ENCODE measurements around the gene UQCR11. TPM values are rescaled to one million over a fixed set of nuclear protein-coding genes. Genes with fewer than 3 reads are reported as not detected.

The UQCR11 gene
- total and polyA plus RNA-seq, 8 donors = 40.5 to 89.4 (median 73.7) TPM

GRCh38 chr19:1592755-1593500 is 12.3 kb downstream of the UQCR11 start, which contains the start of gene MBD3:
TSS of gene MBD3 (minus strand) at chr19:1592865. CDS start at chr19:1592631, 234 bp downstream.
- ATAC-seq (peak; percentile 90 to 96 (median 92)), FAIRE-seq (no peak), DNase-seq (peak; percentile 90 to 99 (median 95))
- Histone ChIP-seq H3K4me3 (peak within 1 kb of the TSS; percentile 62 to 85 (median 66)), H3K9me3 (no peaks in the 10 kb centered on the region), H3K36me3 (peaks cover 5 to 9% (median 9%) of the 10 kb centered on the region in 3 donors), H3K27me3 (no peaks in the 10 kb centered on the region), H3K4me1 (peaks cover 0 to 13% (median 0%) of the 10 kb centered on the region in 3 donors), H3K27ac (peak within 1 kb of the TSS; percentile 78 to 93 (median 88))
- WGBS, 2 donors = 1% methylated on average over 39 to 68 of the region's 68 CpGs
- intact Hi-C loops (cut with DNase I) = no loop called here
- peak in 1 of 4 donors; percentile 12 for TF ChIP-seq CTCF (IDR thresholded peaks at IDR 0.05)

- TF ChIP-seq CTCF (IDR thresholded peaks at IDR 0.05) = no peak
- peak overlapping the region; percentile 62 to 85 (median 66) for H3K4me3 ChIP-seq
- H3K27me3 ChIP-seq = no peaks in the 10 kb centered on the region
- intact Hi-C loops (cut with DNase I) = no loop called here
- peak overlapping the region; percentile 78 to 93 (median 88) for H3K27ac ChIP-seq
- FAIRE-seq (no peak), ATAC-seq (peak; percentile 79 to 88 (median 86)), DNase-seq (peak; percentile 81 to 96 (median 91))
- WGBS, 2 donors = 0% methylated on average over 34 to 94 of the region's 94 CpGs
- no peaks in the 10 kb centered on the region for H3K9me3 ChIP-seq
- H3K36me3 ChIP-seq = peaks cover 0 to 2% (median 2%) of the 10 kb centered on the region in 3 donors
- H3K4me1 ChIP-seq = peaks cover 0 to 13% (median 0%) of the 10 kb centered on the region in 3 donors
These were observed 13.1 kb downstream of the UQCR11 start for GRCh38 chr19:1592024-1592754.

GRCh38 chr19:1591421-1592023 is 13.7 kb downstream of the UQCR11 start:
- 1 to 2% methylated on average over 30 to 31 of the region's 31 CpGs for WGBS, 2 donors
- peak overlapping the region; percentile 62 to 85 (median 66) for H3K4me3 ChIP-seq
- peaks cover 0 to 13% (median 0%) of the 10 kb centered on the region in 3 donors for H3K4me1 ChIP-seq
- DNase-seq (peak in 2 of 6 donors; percentile 33 to 71), FAIRE-seq (no peak), ATAC-seq (peak; percentile 2 to 12 (median 6))
- no peaks in the 10 kb centered on the region for H3K27me3 ChIP-seq
- H3K27ac ChIP-seq = peak overlapping the region; percentile 78 to 93 (median 88)
- H3K36me3 ChIP-seq = no peaks in the 10 kb centered on the region
- no peak for TF ChIP-seq CTCF (IDR thresholded peaks at IDR 0.05)
- intact Hi-C loops (cut with DNase I) = no loop called here
- H3K9me3 ChIP-seq = no peaks in the 10 kb centered on the region

- intact Hi-C loops (cut with DNase I) = no loop called here
- FAIRE-seq (no peak), DNase-seq (no peak), ATAC-seq (no peak)
- no peaks in the 10 kb centered on the region for H3K27me3 ChIP-seq
- H3K27ac ChIP-seq = no peak overlapping the region
- H3K4me1 ChIP-seq = peaks cover 0 to 13% (median 0%) of the 10 kb centered on the region in 3 donors
- no peaks in the 10 kb centered on the region for H3K36me3 ChIP-seq
- 33 to 40% methylated on average over 10 of the region's 10 CpGs for WGBS, 2 donors
- H3K9me3 ChIP-seq = no peaks in the 10 kb centered on the region
- TF ChIP-seq CTCF (IDR thresholded peaks at IDR 0.05) = no peak
- H3K4me3 ChIP-seq = peak overlapping the region in 3 of 4 donors; percentile 62 to 85 (median 65)
These were observed 14.4 kb downstream of the UQCR11 start for GRCh38 chr19:1590641-1591397.
